ENCODE measurements around the gene TECTB.

The TECTB gene

GRCh38 chr10:112349521-112350085 lies 66.4 kb downstream of the TECTB start:
- no peak for DNase-seq

GRCh38 chr10:112351146-112351545 lies 67.9 kb downstream of the TECTB start:
- DNase-seq, result no peak

GRCh38 chr10:112352044-112352443 lies 68.8 kb downstream of the TECTB start:
- no peak for DNase-seq

- no peak for DNase-seq
These were observed 69.8 kb downstream of the TECTB start for GRCh38 chr10:112353046-112353445.
